ENCODE data around the gene FAM76A.

- TF ChIP-seq CTCF (IDR thresholded peaks at IDR 0.05; ENCODE audit: poor library complexity) (no peak), EZH2phosphoT487 (IDR thresholded peaks at IDR 0.05; ENCODE audit: low read depth, severe bottlenecking, unreplicated experiment) (no peak), EZH2 (IDR thresholded peaks at IDR 0.05; ENCODE audit: borderline replicate concordance) (no peak)
Observed at GRCh38 chr1:27755286-27755685, 29.5 kb downstream of the FAM76A start.

All from hepatocyte (in vitro differentiated cells).